Measurements from ENCODE around the gene PRF1. TPM values are rescaled to one million over a fixed set of nuclear protein-coding genes. Genes with fewer than 3 reads are reported as not detected.

The PRF1 gene
- total and polyA plus RNA-seq, 2 donors (not counting 1 experiment from before 2014, with no cell fraction given): not detected

- Histone ChIP-seq H4K20me1 (ENCODE audit: control insufficient read depth, extremely low read depth, insufficient read depth, low read length) (no peaks in the 10 kb centered on the region), H3K79me2 (ENCODE audit: control insufficient read depth, insufficient read depth, low read length) (no peaks in the 10 kb centered on the region), H3K36me3 (ENCODE audit: control insufficient read depth, insufficient read depth, low read length) (no peaks in the 10 kb centered on the region), H2AFZ (ENCODE audit: low read length) (no peak overlapping the region), H3K27me3 (ENCODE audit: control insufficient read depth, insufficient read depth, low read length) (no peaks in the 10 kb centered on the region), H3K9ac (ENCODE audit: insufficient read depth, low read length) (no peak overlapping the region), H3K27ac (ENCODE audit: insufficient read depth, low read length) (no peak overlapping the region), H3K4me3 (replicated peaks in 1 of 4; ENCODE audit: control extremely low read depth in 1 of 4, insufficient read depth in 1 of 4, low read depth in 3 of 4, low read length in 4 of 4) (no peak overlapping the region), H3K9me3 (ENCODE audit: control insufficient read depth, insufficient read depth, low read depth, low read length) (no peaks in the 10 kb centered on the region), H3K4me1 (ENCODE audit: control insufficient read depth, extremely low read depth, insufficient read depth, low read length) (peaks cover 3% of the 10 kb centered on the region), H3K4me2 (ENCODE audit: extremely low read depth, insufficient read depth, low read length) (no peak overlapping the region)
- no peak for DNase-seq (ENCODE audit: low read depth in 2 of 2)
- TF ChIP-seq EZH2 (IDR thresholded peaks at IDR 0.05; ENCODE audit: low read length, missing control alignments) (no peak), CTCF (conservative IDR thresholded peaks at IDR 0.05 in 1 of 2, IDR thresholded peaks at IDR 0.05 in 1 of 2; ENCODE audit: low read depth in 1 of 2, low read length in 2 of 2) (no peak)
Measured at GRCh38 chr10:70558295-70558694, 44.2 kb downstream of the PRF1 start.

- Histone ChIP-seq H2AFZ (ENCODE audit: low read length) (no peak overlapping the region), H3K9me3 (ENCODE audit: control insufficient read depth, insufficient read depth, low read depth, low read length) (no peaks in the 10 kb centered on the region), H3K4me3 (replicated peaks in 1 of 4; ENCODE audit: control extremely low read depth in 1 of 4, insufficient read depth in 1 of 4, low read depth in 3 of 4, low read length in 4 of 4) (no peak overlapping the region), H3K4me2 (ENCODE audit: extremely low read depth, insufficient read depth, low read length) (no peak overlapping the region), H3K36me3 (ENCODE audit: control insufficient read depth, insufficient read depth, low read length) (no peaks in the 10 kb centered on the region), H3K27me3 (ENCODE audit: control insufficient read depth, insufficient read depth, low read length) (no peaks in the 10 kb centered on the region), H4K20me1 (ENCODE audit: control insufficient read depth, extremely low read depth, insufficient read depth, low read length) (no peaks in the 10 kb centered on the region), H3K4me1 (ENCODE audit: control insufficient read depth, extremely low read depth, insufficient read depth, low read length) (peaks cover 3% of the 10 kb centered on the region), H3K79me2 (ENCODE audit: control insufficient read depth, insufficient read depth, low read length) (no peaks in the 10 kb centered on the region), H3K9ac (ENCODE audit: insufficient read depth, low read length) (no peak overlapping the region), H3K27ac (ENCODE audit: insufficient read depth, low read length) (no peak overlapping the region)
- TF ChIP-seq EZH2 (IDR thresholded peaks at IDR 0.05; ENCODE audit: low read length, missing control alignments) (no peak), CTCF (conservative IDR thresholded peaks at IDR 0.05 in 1 of 2, IDR thresholded peaks at IDR 0.05 in 1 of 2; ENCODE audit: low read depth in 1 of 2, low read length in 2 of 2) (no peak)
- no peak for DNase-seq (ENCODE audit: low read depth in 2 of 2)
Measured at GRCh38 chr10:70557876-70558275, 44.7 kb downstream of the PRF1 start.

- Histone ChIP-seq H4K20me1 (ENCODE audit: control insufficient read depth, extremely low read depth, insufficient read depth, low read length) (no peaks in the 10 kb centered on the region), H3K79me2 (ENCODE audit: control insufficient read depth, insufficient read depth, low read length) (no peaks in the 10 kb centered on the region), H3K4me1 (ENCODE audit: control insufficient read depth, extremely low read depth, insufficient read depth, low read length) (peaks cover 8% of the 10 kb centered on the region), H3K9me3 (ENCODE audit: control insufficient read depth, insufficient read depth, low read depth, low read length) (no peaks in the 10 kb centered on the region), H3K9ac (ENCODE audit: insufficient read depth, low read length) (no peak overlapping the region), H3K36me3 (ENCODE audit: control insufficient read depth, insufficient read depth, low read length) (no peaks in the 10 kb centered on the region), H3K27me3 (ENCODE audit: control insufficient read depth, insufficient read depth, low read length) (no peaks in the 10 kb centered on the region), H3K4me2 (ENCODE audit: extremely low read depth, insufficient read depth, low read length) (no peak overlapping the region), H2AFZ (ENCODE audit: low read length) (no peak overlapping the region), H3K27ac (ENCODE audit: insufficient read depth, low read length) (no peak overlapping the region), H3K4me3 (replicated peaks in 1 of 4; ENCODE audit: control extremely low read depth in 1 of 4, insufficient read depth in 1 of 4, low read depth in 3 of 4, low read length in 4 of 4) (no peak overlapping the region)
- TF ChIP-seq CTCF (conservative IDR thresholded peaks at IDR 0.05 in 1 of 2, IDR thresholded peaks at IDR 0.05 in 1 of 2; ENCODE audit: low read depth in 1 of 2, low read length in 2 of 2): no peak
- TF ChIP-seq EZH2 (IDR thresholded peaks at IDR 0.05; ENCODE audit: low read length, missing control alignments): no peak
- DNase-seq (ENCODE audit: low read depth in 2 of 2): no peak
Measured at GRCh38 chr10:70557086-70557845, 45.3 kb downstream of the PRF1 start.
